Measurements from ENCODE around the gene ADSS1.

Gene ADSS1

GRCh38 chr14:104687601-104688504, 36.2 kb upstream of the ADSS1 start:
- peak; percentile 63 for DNase-seq (ENCODE audit: low spot score)

GRCh38 chr14:104688505-104689108, 35.4 kb upstream of the ADSS1 start:
- peak; percentile 40 for DNase-seq (ENCODE audit: low spot score)

- peak; percentile 63 for DNase-seq (ENCODE audit: low spot score)
Measured at GRCh38 chr14:104689109-104689880, 34.7 kb upstream of the ADSS1 start, which contains the start of gene INF2. Gene INF2, plus strand, starts transcription at chr14:104689618. Its CDS starts 11,748 bp downstream, at chr14:104701366.

DNA sequence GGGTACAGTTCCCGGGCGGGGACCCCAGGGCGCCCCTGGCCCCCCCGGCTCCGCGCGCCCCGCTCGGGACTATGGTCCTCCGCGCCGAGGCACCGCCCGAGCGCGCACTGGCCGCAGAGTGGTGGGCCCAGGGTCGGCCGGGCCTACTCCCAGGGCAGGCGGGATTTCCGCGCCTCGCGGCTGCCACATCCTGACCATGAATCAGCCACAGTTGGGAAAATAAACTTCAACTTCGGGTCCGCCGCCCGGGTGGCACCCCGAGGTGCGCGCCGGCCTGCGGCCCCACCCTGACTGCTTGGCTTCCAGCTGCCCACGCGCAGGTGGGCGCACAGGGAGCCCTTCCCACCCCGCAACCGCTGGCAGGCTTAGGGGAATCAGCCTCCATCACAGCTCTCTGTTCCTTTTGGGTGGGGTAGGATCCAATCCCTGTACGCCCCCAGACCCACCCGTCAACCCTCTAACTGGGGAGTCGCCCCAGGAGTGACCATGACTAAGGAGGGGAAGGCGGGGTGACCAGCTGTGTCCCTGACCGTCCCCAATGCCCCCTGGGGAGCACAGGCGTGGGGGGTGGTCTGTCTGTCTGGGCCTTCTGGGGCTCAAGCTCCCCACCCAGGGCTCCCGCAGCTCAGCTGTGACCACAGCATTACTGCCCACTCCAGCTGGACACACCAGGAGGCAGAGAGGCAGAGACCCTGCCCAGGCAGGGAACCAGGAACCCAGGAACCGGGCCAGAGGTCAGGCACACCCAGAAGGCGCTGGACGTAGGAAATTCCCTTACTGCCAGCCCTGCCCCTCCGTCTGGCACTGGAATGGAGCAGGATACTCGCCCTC, 33.9 kb upstream of the ADSS1 start:
- DNase-seq (ENCODE audit: low spot score), result peak; percentile 27

GRCh38 chr14:104690861-104691455, 33.1 kb upstream of the ADSS1 start:
- DNase-seq (ENCODE audit: low spot score), result no peak

DNA sequence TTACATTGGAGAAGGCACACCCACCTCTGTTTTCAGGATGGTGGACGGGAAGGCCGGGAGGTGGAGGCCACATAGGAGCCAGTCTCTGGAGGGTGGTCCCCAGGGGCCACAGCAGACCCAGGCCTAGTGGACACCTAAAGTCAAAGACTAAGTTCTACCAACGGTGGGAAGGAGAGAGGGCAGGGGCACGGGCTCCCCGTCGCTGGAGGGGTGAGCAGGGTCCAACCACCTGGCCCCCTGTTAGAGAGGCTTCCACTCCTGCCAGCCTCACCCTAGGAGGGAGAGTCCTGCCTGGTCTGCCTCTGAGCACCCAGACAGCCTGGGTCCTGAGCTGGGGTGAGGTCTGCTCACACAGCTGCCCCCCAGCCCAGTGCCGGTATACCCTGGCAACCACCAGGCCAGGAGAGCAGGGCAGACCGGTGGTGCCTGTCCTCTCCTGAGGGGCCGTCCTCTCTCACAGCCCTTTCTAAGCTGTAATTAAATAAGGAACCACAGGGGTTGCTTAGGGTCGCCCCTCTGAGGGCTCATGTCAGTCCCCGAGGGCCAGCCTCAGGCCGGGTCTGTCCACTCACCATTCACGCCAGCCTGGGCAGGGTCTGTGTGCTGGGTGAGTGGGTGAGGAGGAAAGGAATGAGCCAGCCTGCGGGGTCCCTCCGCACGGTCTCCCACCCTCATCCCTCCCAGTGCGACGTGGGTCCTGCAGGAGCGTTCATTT, 32.3 kb upstream of the ADSS1 start:
- DNase-seq (ENCODE audit: low spot score), result no peak

DNA sequence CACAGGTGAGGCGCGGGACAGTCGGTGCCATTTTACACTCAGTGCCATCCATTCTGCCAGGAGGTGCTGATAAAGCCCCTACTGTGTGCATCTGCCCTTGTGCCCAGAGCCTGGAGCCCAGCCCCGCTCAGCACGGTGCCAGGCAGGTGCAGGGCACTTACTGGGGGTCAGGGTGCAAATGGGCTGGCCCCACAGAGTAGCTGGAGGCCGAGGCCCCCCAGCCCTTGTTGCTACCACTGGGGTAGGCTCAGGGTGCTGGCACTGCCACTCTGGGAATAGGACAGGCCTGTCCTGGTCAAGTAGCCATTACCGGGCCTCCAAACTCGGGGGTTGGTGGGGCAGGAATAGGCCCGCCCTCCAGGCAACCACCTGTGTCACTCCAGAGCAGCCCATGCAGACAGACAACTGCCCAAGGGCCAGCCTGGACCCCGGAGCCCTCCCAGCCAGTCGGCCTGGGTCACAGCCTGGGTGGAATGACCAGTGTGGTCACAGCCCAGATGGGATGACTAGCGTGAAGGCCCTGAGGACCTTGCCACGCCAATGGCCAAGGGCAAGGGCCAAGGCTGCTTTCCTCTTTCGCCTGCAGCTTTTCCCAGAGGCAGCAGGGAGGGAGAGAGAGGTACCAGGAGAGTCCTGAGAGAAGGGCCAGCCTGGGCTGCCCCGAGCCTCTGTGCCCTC, 31.6 kb upstream of the ADSS1 start:
- DNase-seq (ENCODE audit: low spot score), result no peak

- no peak for DNase-seq (ENCODE audit: low spot score)
Measured at GRCh38 chr14:104692939-104693315, 31.1 kb upstream of the ADSS1 start.

GRCh38 chr14:104693482-104694431, 30.3 kb upstream of the ADSS1 start:
- DNase-seq (ENCODE audit: low spot score), result no peak

DNA sequence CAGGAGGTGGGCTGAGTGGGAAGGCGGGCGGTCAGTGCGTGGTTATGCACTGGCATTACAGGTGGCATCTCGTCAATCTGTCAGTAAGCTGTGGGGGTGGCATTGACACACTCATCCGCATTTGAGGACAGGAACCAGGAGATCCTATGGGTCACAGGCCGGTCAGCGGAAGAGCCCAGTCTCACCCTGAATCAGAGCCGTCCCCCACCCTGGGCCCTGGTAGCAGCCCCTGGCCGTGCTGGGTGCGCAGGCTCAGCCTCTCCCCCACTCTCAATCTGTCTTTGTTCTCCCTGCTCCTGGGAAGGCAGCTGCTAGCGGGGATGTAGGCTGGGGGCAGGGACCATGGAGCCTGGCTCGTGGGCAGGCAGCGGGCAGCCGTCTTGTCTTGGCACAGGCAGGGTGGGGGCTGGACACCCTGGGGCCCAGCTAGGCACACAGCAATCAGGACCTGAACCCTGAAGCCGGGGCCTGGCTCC, 29.5 kb upstream of the ADSS1 start:
- DNase-seq (ENCODE audit: low spot score), result no peak

- peak; percentile 92 for DNase-seq (ENCODE audit: low spot score)
Measured at GRCh38 chr14:104694991-104695659, 28.9 kb upstream of the ADSS1 start.

- no peak for DNase-seq (ENCODE audit: low spot score)
Measured at GRCh38 chr14:104695660-104696000, 28.4 kb upstream of the ADSS1 start.

GRCh38 chr14:104696671-104697316, 27.2 kb upstream of the ADSS1 start:
- DNase-seq (ENCODE audit: low spot score), result peak; percentile 65

DNA sequence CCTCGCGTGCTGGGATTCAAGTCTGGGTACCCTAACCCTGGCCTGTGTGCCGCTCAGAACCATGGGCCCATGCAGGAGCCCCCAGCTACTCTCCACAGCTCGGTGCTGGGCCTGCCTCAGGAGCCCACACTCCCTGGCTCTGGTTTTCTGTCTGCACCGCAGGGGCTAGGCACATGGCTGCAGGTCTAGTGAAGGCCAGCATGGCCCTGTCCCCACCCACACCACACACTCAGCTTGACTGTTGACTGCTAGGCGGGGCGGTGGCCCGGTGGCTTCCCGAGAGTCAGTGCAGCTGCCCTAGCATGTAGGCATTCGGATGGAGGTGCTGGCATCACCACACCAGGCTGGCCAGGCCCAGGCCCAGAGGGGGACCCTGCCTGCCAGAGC, 26.7 kb upstream of the ADSS1 start:
- DNase-seq (ENCODE audit: low spot score), result no peak

- DNase-seq (ENCODE audit: low spot score), result no peak
Measured at GRCh38 chr14:104697892-104698583, 26.0 kb upstream of the ADSS1 start.

- no peak for DNase-seq (ENCODE audit: low spot score)
Measured at GRCh38 chr14:104698688-104699425, 25.2 kb upstream of the ADSS1 start.

DNA sequence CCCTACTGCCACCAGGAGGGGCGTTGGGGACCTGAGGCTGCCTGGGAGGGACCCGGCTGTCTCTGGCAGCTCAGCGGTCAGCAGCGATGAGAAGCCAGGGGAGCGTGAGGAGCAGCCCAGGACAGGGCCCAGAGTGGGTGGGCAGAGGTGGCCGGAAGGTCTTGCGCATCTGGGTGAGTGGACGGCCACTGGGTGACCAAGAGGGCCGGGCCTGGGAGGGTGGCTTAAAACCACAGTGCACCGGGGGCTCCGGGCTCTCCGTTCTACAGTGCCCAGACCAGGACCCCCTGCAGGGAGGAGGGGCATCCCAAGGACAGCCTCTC, 24.6 kb upstream of the ADSS1 start:
- DNase-seq (ENCODE audit: low spot score), result no peak

Measured in hematopoietic multipotent progenitor cell treated with erythropoietin and hydrocortisone succinate and interleukin-3 and kit ligand, for 15 days (in vitro differentiated cells).